GDM1 (cell line): ENCODE measurements around the gene CMTR1.
A peak's percentile ranks its signal among the peaks of the same experiment; 100 is the strongest.
"Not testable (repeated sequence)": the region's sequence is repeated elsewhere in the genome, so short reads cannot be mapped to it uniquely, and the experiment has no call there.

Experiments
- DNase-seq: peaks from one replicate; lab custom pipeline; 2025; lab: John Stamatoyannopoulos, UW

Gene CMTR1

GRCh38 chr6:37433657-37434271, 743 bp downstream of the CMTR1 start:
- DNase-seq: peak; percentile 6

DNA sequence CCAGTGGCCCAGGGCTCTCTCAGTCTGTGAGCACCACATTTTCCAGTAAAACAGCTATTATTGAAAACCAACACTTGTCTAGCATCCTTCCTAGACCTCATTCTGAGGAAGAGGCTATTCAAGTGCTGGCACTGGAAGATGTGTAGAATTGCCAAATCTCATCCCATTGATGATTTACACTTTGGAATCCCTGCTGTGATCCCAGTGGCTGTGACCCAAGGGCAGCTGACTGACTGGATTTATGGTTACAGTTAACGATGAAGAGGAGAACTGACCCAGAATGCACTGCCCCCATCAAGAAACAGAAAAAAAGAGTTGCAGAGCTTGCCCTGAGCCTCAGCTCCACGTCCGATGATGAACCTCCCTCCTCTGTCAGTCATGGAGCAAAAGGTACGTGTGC, 2.4 kb downstream of the CMTR1 start:
- DNase-seq: no peak

DNA sequence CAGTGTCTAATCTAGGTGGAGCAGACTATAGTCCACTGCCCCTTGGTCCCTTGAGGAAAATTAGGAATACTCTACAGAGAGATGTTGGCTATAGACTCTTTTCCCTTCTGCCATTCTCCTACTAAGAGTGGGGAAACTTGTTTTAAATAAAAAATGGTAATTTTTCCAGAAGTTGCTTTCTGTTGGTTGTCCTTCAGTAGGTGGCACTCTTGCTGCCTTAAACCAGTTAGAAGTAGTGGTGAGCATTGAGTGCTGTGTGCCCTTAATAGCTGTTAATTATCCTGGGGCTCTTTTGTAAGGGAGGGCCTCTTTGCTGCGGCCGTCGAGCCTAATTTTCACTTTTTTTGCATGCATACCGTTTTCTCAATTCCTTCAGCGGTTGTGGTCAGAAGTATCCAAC, 2.8 kb downstream of the CMTR1 start:
- DNase-seq: no peak

GRCh38 chr6:37438930-37439329, 5.9 kb downstream of the CMTR1 start:
- DNase-seq: no peak

- DNase-seq: no peak
These were observed 8.6 kb downstream of the CMTR1 start for GRCh38 chr6:37441651-37442050.

- no peak for DNase-seq
These were observed 9.6 kb downstream of the CMTR1 start for GRCh38 chr6:37442416-37443215.

GRCh38 chr6:37443216-37443542, 10.2 kb downstream of the CMTR1 start:
- DNase-seq: not testable (repeated sequence)

DNA sequence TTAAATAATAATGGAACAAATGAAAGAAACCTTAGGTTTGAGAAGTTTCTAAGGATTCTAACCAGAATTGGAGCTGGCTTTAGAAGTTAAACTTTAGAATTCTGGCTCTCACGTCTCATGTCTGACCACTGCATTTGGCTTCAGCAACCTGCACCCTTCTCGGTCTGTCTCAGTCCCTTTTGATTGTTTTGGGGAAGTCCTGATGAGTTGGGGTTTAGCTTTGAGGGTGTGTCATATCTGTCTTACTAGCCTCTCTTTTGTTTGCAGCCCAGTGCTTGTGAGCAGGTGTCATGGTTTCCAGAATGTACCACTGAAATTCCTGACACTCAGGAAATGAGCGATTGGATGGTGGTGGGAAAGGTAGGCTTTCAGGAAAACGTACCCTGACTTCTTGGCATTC, 17.0 kb downstream of the CMTR1 start:
- DNase-seq: no peak

- DNase-seq: no peak
These were observed 18.6 kb downstream of the CMTR1 start for GRCh38 chr6:37451441-37452193.

DNA sequence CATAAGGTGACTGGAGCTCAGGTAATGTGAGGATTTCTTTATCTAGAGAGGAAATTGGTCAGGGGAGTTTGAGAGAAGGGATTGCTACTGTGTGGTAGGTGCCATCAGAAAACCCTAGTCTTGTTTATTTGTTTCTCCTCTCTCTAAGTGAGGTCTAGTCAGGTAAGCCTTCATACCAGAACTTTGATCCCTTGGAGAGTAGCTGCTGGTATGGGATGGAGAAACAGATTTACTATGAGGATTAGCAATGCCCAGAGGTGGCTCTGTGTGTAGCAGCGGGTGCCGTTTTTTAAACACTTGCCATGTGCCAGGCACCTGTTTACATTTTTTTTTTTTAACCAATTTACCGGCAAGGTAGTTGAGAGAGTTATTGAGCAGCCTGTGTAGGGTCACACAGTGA, 19.5 kb downstream of the CMTR1 start:
- no peak for DNase-seq

DNA sequence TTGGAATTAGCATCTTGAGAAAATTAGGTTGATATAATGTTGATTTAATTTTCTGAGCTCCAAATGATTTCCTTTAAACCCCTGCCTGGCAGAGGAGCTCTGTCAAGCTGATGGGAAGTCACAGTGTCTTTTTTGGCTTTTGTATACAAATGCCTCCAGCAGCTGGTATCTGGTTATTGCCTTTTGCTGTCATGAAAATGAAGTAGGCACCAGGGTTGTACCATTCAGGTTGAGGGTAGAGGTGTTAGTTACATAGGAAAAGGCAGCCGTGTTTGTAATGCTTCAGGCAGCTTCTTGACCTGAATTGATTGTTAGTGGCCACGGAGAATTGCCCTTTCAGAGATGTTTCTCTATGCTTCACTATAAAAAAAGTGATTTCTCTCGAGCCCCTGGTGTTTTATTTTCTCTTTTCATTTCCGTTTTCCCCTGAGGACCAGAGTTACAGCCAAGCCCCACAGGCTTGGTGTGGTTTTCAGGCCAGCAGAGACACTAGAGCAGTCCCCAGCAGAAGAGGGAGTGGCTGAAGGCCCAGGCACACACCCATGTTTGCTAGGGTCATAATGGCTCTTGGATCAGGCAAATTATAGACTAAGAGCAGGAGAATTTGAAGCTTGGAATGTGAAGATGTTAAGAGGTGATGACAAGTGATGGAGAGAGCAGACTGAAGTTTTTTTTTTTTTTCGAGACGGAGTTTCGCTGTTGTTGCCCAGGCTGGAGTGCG, 21.6 kb downstream of the CMTR1 start:
- DNase-seq: no peak

- DNase-seq: no peak
These were observed 23.1 kb downstream of the CMTR1 start for GRCh38 chr6:37456126-37456525.

DNA sequence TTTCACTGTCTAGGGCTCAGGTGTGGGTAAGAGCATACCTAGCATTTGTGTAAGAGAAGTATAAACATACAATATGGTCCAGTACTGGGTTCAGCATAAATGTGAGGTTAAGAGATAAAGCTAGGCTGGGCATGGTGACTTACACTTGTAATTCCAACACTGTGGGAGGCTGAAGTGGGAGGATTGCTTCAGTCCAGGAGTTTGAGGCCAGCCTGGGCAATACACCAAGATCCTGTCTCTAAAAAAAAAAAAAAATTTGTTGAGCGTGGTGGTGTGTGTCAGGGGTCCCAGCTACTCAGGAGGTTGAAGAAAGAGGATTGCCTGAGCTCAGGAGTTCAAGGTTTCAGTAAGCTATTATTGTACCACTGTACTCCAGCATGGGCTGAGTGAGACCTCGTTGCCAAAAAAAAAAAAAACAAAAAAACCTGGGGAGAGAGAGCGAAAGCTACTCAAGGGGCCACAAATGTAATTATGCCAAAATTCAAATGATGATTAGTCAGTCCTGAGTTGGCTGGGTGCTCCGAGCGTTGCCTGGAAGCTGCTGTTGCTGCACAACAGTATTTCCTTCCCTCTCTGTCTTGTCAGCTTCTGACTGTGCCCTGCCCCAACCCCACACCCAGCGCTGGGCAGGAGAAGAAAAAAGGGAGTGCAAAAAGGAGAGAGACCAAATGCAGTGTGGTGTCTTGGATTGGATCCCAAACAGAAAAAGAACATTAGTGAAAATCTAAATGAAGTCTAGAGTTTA, 24.0 kb downstream of the CMTR1 start:
- no peak for DNase-seq

DNA sequence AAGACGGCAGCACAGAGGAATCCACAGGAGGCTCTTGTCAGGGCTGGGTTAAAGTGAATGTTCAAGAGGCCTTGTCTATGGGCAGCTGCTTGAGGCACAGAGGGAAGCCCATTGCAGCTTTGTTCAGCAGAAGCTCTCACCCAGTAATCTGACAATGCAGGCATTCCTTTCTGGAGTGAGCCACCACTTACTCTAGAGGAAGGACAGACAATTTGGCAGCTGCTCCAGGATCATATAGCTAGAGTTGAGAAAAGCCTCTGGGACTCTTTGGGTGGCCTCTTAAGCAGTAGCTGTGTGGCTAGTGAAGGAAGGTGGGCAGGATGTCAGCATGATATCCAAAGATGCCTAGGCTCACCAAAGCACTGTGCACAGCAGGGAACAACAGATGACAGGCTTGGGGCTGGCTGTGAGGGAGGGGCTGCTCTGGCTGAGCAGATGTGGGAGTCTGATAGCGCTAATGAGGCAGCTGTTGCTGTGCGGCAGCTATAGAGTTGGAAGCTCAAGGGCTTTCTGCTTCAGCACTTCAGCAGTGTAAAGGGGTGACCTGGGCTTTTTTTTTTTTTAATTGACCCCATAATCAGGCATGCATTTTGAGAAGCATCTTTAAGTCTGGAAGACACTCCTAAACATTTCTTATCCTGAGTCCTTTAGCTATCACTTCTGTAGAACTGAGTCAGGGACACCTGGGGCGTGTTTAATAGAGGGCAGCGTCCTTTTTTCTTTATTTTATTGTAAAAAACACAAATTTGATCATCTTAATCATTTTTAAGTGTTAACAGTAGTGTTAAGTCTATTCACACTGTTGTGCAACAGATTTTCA, 27.2 kb downstream of the CMTR1 start:
- no peak for DNase-seq

DNA sequence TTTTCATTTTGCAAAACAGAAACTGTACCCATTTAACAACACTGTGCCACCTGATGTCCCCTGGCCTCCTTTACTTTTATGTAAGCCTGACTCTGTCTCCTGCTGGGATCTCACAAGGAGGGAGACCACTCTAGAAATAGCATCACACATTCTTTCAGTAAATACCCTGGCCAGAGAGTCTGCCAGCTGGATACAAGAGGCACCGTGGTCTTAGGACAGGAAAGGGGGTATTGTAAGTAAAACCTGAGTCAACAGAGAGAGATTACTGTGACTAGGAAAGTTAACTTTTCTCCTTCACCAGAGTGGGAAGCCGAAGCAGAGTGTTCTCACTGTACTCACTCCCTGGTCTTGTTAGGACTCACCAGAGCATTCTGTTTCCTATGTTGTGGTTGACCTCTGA, 27.8 kb downstream of the CMTR1 start:
- no peak for DNase-seq

DNA sequence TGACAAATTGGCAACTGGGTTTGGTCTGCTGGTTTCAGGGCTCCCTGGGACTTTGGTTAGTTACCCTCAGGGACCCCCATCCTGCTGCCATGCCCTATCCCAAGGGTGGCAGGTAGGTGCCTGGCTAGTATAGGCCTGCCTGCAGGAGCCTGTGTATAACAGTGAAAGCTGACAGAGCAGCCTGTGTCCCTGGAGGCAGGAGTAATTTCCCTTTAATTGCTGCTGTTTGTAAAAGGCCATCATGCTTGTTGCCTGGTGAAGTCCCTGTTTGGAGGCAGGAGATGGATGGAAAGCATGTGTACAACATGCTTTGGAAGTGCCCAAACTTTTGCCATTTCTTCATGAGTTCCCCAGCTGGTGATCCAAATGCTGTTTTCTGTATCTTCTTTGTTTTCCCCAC, 30.1 kb downstream of the CMTR1 start:
- DNase-seq: no peak

- DNase-seq: no peak
These were observed 34.7 kb downstream of the CMTR1 start for GRCh38 chr6:37467718-37468117.

DNA sequence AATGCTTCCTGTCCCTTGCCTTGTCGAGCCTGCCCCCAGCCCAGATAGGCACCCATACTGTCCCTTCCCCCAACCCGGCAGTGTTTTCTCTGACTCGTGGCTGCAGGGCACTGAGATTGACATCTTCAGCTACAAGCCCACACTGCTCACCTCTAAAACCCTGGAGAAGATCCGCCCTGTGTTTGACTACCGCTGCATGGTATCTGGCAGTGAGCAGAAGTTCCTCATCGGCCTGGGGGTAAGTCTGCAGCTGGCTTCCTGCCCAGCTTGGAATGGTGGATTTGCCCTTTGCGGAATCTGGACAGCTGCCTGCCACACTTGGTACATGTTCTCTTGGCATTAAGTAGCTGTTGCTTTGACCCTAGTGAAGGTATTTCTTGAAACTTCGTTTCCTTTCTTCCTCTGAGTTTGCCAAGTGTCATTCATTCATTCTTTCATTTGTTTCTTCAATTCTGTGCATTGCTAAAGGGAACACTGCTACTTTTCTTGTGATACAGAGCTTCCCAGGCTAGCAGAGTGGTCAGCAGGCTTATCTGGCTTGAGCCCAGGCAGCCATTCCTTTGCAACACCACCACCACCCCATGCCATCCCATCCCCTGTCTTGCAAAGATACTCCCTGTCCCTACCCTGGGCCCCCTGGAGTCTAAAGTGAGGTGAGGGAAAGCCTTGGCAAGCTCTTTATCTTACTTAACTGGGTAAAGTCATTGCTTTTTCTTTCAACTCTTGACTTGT, 40.5 kb downstream of the CMTR1 start:
- DNase-seq: no peak

DNA sequence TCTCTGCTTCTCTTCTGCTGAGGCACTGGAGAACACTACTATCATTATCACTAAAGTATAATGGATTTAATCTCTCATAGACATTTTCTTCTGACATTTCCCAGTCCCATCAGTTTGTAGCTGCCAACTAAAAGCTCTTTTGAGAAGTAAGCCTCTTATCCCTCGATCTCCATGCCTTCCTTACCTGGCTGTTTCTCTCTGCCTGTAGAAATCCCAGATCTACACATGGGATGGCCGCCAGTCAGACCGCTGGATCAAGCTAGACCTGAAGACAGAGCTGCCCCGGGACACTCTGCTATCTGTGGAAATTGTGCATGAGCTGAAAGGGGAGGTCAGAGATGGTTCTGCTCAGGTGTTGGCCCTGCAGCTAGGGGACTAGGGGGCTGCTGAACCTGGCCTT, 41.3 kb downstream of the CMTR1 start:
- DNase-seq: no peak

- DNase-seq: no peak
These were observed 44.2 kb downstream of the CMTR1 start for GRCh38 chr6:37477191-37477590.
